DMS53 treated with DMSO at 0.1 percent for 48 hours (cell line): ENCODE measurements around the gene HCCS.
"Not testable (repeated sequence)": the region's sequence is repeated elsewhere in the genome, so short reads cannot be mapped to it uniquely, and the experiment has no call there.

ENCODE experiments used
- DNase-seq: peaks from one replicate; lab custom pipeline; 2025; ENCODE audit not compliant: unreplicated experiment; lab: John Stamatoyannopoulos, UW

HCCS gene

GRCh38 chrX:11119313-11119943, 8.3 kb downstream of the HCCS start:
- DNase-seq = no peak

- not testable (repeated sequence) for DNase-seq
These were observed 12.0 kb downstream of the HCCS start for GRCh38 chrX:11123087-11123486.

- DNase-seq = no peak
These were observed 13.0 kb downstream of the HCCS start for GRCh38 chrX:11124112-11124511.

GRCh38 chrX:11125060-11125459, 13.9 kb downstream of the HCCS start:
- no peak for DNase-seq

- no peak for DNase-seq
These were observed 18.5 kb downstream of the HCCS start for GRCh38 chrX:11129534-11130105.

- no peak for DNase-seq
These were observed 19.0 kb downstream of the HCCS start for GRCh38 chrX:11130136-11130535.

- no peak for DNase-seq
These were observed 20.0 kb downstream of the HCCS start for GRCh38 chrX:11131146-11131545.

GRCh38 chrX:11135564-11136185, 24.5 kb downstream of the HCCS start:
- no peak for DNase-seq

GRCh38 chrX:11137543-11138139, 26.5 kb downstream of the HCCS start:
- DNase-seq = peak; percentile 0

GRCh38 chrX:11138498-11139390, 27.6 kb downstream of the HCCS start:
- DNase-seq = no peak

GRCh38 chrX:11143931-11144678, 33.0 kb downstream of the HCCS start:
- peak; percentile 36 for DNase-seq

GRCh38 chrX:11146411-11146810, 35.3 kb downstream of the HCCS start:
- no peak for DNase-seq

GRCh38 chrX:11148401-11148800, 37.3 kb downstream of the HCCS start:
- DNase-seq = no peak

- DNase-seq = no peak
These were observed 40.8 kb downstream of the HCCS start for GRCh38 chrX:11151799-11152559.

- no peak for DNase-seq
These were observed 48.0 kb downstream of the HCCS start for GRCh38 chrX:11159149-11159548.

- DNase-seq = no peak
These were observed 53.3 kb downstream of the HCCS start for GRCh38 chrX:11164433-11164832.

GRCh38 chrX:11171956-11172355, 60.8 kb downstream of the HCCS start:
- no peak for DNase-seq

GRCh38 chrX:11172415-11172814, 61.3 kb downstream of the HCCS start:
- DNase-seq = no peak
